HCT116 (cell line): Measurements from ENCODE around the gene COX8A. TPM values are rescaled to one million over a fixed set of nuclear protein-coding genes. Genes with fewer than 3 reads are reported as not detected.

Experiments used
- ATAC-seq: fragments of 200-7000 bp; cut with Tn5 transposase; 2 replicates; pipeline ENCODE4 v1.9.1; 2020; ENCODE audit warnings: mild to moderate bottlenecking, moderate library complexity
- BruUV-seq: library from RNA; stranded (reverse); fragments of 400-500 nt; replicated peaks from 2 replicates; lab custom pipeline; 2021; lab: Mats Ljungman, UMichigan
- CTCF ChIA-PET: fragments of 300-600 bp; sonication (Branson Sonifier 250); formaldehyde crosslinking; loops from one replicate; lab custom pipeline; 2021; ENCODE audit warnings: antibody characterized with exemption; lab: Charles Lee
- POLR2A ChIA-PET: fragments of 300-600, 350-600 bp; sonication (Branson Sonifier 250); formaldehyde crosslinking; loops from one replicate; lab custom pipeline; 2021; ENCODE audit warnings: antibody characterized with exemption; lab: Charles Lee
- RAD21 ChIA-PET, 2 experiments: fragments of 300-600 bp; sonication (Branson Sonifier 250); formaldehyde crosslinking; loops; one replicate each; lab custom pipeline; 2023; ENCODE audit warnings: low total read pairs in 2 of 2; ENCODE audit not compliant: uncharacterized antibody in 2 of 2, unreplicated experiment in 2 of 2, low non-redundant PET in 1 of 2; lab: Charles Lee
- DNase-seq: peaks from one replicate; pipeline ENCODE4 v3.0.0-alpha.2; 2010; ENCODE audit warnings: low read depth, low spot score
- H2AFZ ChIP-seq: fragments of 200-600 bp; shearing (Covaris generic), sonication (generic); 2 replicates; pipeline ENCODE4 v1.6.1; 2017; ENCODE audit warnings: low read depth, mixed run types, mixed read lengths, antibody characterized with exemption, low read length; ENCODE audit not compliant: poor library complexity, severe bottlenecking
- H3K27ac ChIP-seq: 2 replicates; pipeline ENCODE4 v1.5.1; 2012; ENCODE audit warnings: low read depth, low read length
- H3K27me3 ChIP-seq: fragments of 200-600 bp; sonication (generic); 2 replicates; pipeline ENCODE4 v1.6.1; 2016; ENCODE audit warnings: mixed run types, low read length, mixed read lengths; ENCODE audit not compliant: insufficient read depth
- H3K36me3 ChIP-seq, 2 experiments: fragments of 200-500 bp in 1 of 2; fragments of 200-600 bp in 1 of 2; sonication (Bioruptor generic) in 1 of 2; sonication (generic) in 1 of 2; 2 replicates each; pipeline versions ENCODE4 v1.5.1 to v1.6.1; 2014 to 2016; ENCODE audit warnings: low read length in 2 of 2, inconsistent platforms in 1 of 2, mixed read lengths in 1 of 2, mixed run types in 1 of 2; ENCODE audit not compliant: insufficient read depth in 2 of 2, control insufficient read depth in 1 of 2
- H3K4me1 ChIP-seq, 2 experiments: fragments of 200-600 bp in 1 of 2; sonication (generic) in 1 of 2; 2 replicates each; pipeline versions ENCODE4 v1.5.1 to v1.6.1; 2012 to 2017; ENCODE audit warnings: low read length in 2 of 2, inconsistent platforms in 1 of 2, mild to moderate bottlenecking in 1 of 2, mixed read lengths in 1 of 2, mixed run types in 1 of 2, moderate library complexity in 1 of 2; ENCODE audit not compliant: insufficient read depth in 2 of 2, control insufficient read depth in 1 of 2
- H3K4me2 ChIP-seq: fragments of 200-600 bp; sonication (generic); 2 replicates; pipeline ENCODE4 v1.6.1; 2017; ENCODE audit warnings: mixed run types, low read length, mixed read lengths
- H3K4me3 ChIP-seq, 2 experiments: fragments of 200-600 bp in 1 of 2; sonication (generic) in 1 of 2; replicated peaks in 1 of 2; 2 replicates each; pipeline ENCODE4 v1.5.1; 2011 to 2016; ENCODE audit warnings: low read length in 2 of 2, control low read depth in 1 of 2, low read depth in 1 of 2, mild to moderate bottlenecking in 1 of 2, mixed read lengths in 1 of 2, mixed run types in 1 of 2
- H3K79me2 ChIP-seq: fragments of 200-600 bp; sonication (generic); 2 replicates; pipeline ENCODE4 v1.6.1; 2017; ENCODE audit warnings: mild to moderate bottlenecking, mixed run types, low read length, moderate library complexity, mixed read lengths; ENCODE audit not compliant: insufficient read depth
- H3K9ac ChIP-seq: fragments of 200-600 bp; sonication (generic); 2 replicates; pipeline ENCODE4 v1.6.1; 2016; ENCODE audit warnings: low read length, mixed read lengths
- H3K9me2 ChIP-seq: fragments of 200-600 bp; sonication (generic), shearing (Covaris generic); 2 replicates; pipeline ENCODE4 v1.6.1; 2017; ENCODE audit warnings: mixed run types, mild to moderate bottlenecking, moderate library complexity; ENCODE audit not compliant: insufficient read depth
- H3K9me3 ChIP-seq, 2 experiments: fragments of 200-500 bp in 1 of 2; fragments of 200-600 bp in 1 of 2; sonication (Bioruptor generic) in 1 of 2; sonication (generic) in 1 of 2; 2 replicates each; pipeline ENCODE4 v1.6.1; 2014 to 2017; ENCODE audit warnings: low read length in 2 of 2, mixed read lengths in 2 of 2, inconsistent platforms in 1 of 2, low read depth in 1 of 2, mild to moderate bottlenecking in 1 of 2, mixed run types in 1 of 2, moderate library complexity in 1 of 2; ENCODE audit not compliant: control insufficient read depth in 1 of 2, insufficient read depth in 1 of 2
- H4K20me1 ChIP-seq: fragments of 200-600 bp; sonication (generic), shearing (Covaris generic); 2 replicates; pipeline ENCODE4 v1.6.1; 2017; ENCODE audit warnings: mixed run types, mild to moderate bottlenecking, moderate library complexity; ENCODE audit not compliant: insufficient read depth
- CBX3 ChIP-seq: IDR thresholded peaks from 2 replicates; pipeline ENCODE4 v1.6.1; 2012; ENCODE audit warnings: low read depth
- CEBPB ChIP-seq: IDR thresholded peaks from 2 replicates; pipeline ENCODE4 v1.6.1; 2012; ENCODE audit warnings: low read depth
- CTCF ChIP-seq, 3 experiments: fragments of 200-600 bp in 1 of 3; sonication (generic) in 1 of 3; IDR thresholded peaks in 2 of 3; conservative IDR thresholded peaks in 1 of 3; 2 replicates each; pipeline ENCODE4 v1.5.1; 2012 to 2017; ENCODE audit warnings: low read depth in 2 of 3, low read length in 2 of 3, antibody characterized with exemption in 1 of 3, borderline replicate concordance in 1 of 3, control low read depth in 1 of 3, mild to moderate bottlenecking in 1 of 3, mixed read lengths in 1 of 3, mixed run types in 1 of 3, moderate library complexity in 1 of 3; ENCODE audit not compliant: insufficient read depth in 1 of 3
- EGR1 ChIP-seq: IDR thresholded peaks from 2 replicates; pipeline ENCODE4 v1.6.1; 2012; ENCODE audit warnings: low read depth
- ELF1 ChIP-seq: IDR thresholded peaks from 2 replicates; pipeline ENCODE4 v1.6.1; 2012; ENCODE audit warnings: low read depth, borderline replicate concordance
- EZH2 ChIP-seq: fragments of 200-600 bp; sonication (generic); IDR thresholded peaks from 2 replicates; pipeline ENCODE4 v1.6.1; 2017; ENCODE audit warnings: antibody characterized with exemption, mixed run types
- EZH2phosphoT487 ChIP-seq: fragments of 200-600 bp; IDR thresholded peaks from 2 replicates; pipeline ENCODE4 v1.6.1; 2018; ENCODE audit warnings: antibody characterized with exemption, borderline replicate concordance
- FOSL1 ChIP-seq: IDR thresholded peaks from 2 replicates; pipeline ENCODE4 v1.6.1; 2012; ENCODE audit warnings: low read depth
- JUND ChIP-seq: IDR thresholded peaks from 2 replicates; pipeline ENCODE4 v1.6.1; 2012
- POLR2AphosphoS5 ChIP-seq: IDR thresholded peaks from 2 replicates; pipeline ENCODE4 v1.6.1; 2011; ENCODE audit warnings: mild to moderate bottlenecking, low read depth, low read length, moderate library complexity
- RAD21 ChIP-seq: IDR thresholded peaks from 2 replicates; pipeline ENCODE4 v1.6.1; 2012; ENCODE audit warnings: low read depth, mild to moderate bottlenecking
- SP1 ChIP-seq: IDR thresholded peaks from 2 replicates; pipeline ENCODE4 v1.6.1; 2012; ENCODE audit warnings: low read depth
- SRF ChIP-seq: IDR thresholded peaks from 2 replicates; pipeline ENCODE4 v1.6.1; 2012; ENCODE audit warnings: low read depth
- YY1 ChIP-seq: IDR thresholded peaks from 2 replicates; pipeline ENCODE4 v1.6.1; 2011; ENCODE audit warnings: low read length, low read depth, moderate library complexity, mild to moderate bottlenecking; ENCODE audit not compliant: insufficient replicate concordance; ENCODE audit errors: extremely low read depth
- ZBTB33 ChIP-seq: IDR thresholded peaks from 2 replicates; pipeline ENCODE4 v1.6.1; 2011; ENCODE audit warnings: mild to moderate bottlenecking, low read length, moderate library complexity; ENCODE audit not compliant: insufficient replicate concordance; ENCODE audit errors: extremely low read depth
- ZNF274 ChIP-seq: fragments of 200-500 bp; sonication (Bioruptor generic); IDR thresholded peaks from 2 replicates; pipeline ENCODE4 v1.6.1; 2014; ENCODE audit warnings: mild to moderate bottlenecking, low read depth, low read length, inconsistent platforms
- intact Hi-C: fragments of 100-400 bp; cut with micrococcal nuclease; formaldehyde crosslinking; loops from 2 replicates; pipeline ENCODE4 v1.10.0; 2022
- total RNA-seq: library from RNA; stranded (reverse); gene quantifications from one replicate; pipeline ENCODE4 v1.2.1, GENCODE V29; 2021; ENCODE audit not compliant: unreplicated experiment
- TF ChIP-seq, protein P1 (sequence below): IDR thresholded peaks from 2 replicates; pipeline ENCODE4 v1.6.1; 2012
- TF ChIP-seq, protein P2 (sequence below): IDR thresholded peaks from 2 replicates; pipeline ENCODE4 v1.6.1; 2012; ENCODE audit warnings: low read depth
- TF ChIP-seq, protein P3 (sequence below): IDR thresholded peaks from 2 replicates; pipeline ENCODE4 v1.6.1; 2012

Gene COX8A
- total RNA-seq, 1 experiment from 2014 or later = 536 TPM

- TF ChIP-seq YY1 (no peak), ELF1 (no peak), CEBPB (no peak), EGR1 (no peak), JUND (no peak), RAD21 (no peak)
- TF ChIP-seq, protein P1, sequence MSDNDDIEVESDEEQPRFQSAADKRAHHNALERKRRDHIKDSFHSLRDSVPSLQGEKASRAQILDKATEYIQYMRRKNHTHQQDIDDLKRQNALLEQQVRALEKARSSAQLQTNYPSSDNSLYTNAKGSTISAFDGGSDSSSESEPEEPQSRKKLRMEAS = no peak
Measured at GRCh38 chr11:64014356-64014755, 39.9 kb downstream of the COX8A start (continued).

DNA sequence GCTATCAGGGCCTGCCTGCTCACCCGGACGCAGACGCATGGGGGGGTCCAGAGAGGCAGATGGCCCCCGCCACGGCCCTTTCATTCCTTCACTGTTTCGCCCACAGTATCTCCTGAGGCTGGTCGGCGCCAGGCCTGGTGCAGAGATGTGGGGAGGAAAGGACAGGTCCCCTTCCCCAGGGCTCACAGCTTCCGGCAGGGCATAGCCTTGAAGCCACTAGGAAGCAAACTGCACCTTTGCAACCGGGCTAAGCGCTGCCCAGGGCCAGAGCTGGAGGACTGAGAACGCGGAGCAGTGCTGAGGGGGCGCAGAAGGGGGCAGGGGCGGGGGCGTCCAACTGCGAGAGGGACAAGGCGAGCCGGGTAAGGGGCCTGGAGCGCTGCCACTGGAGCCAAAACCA lies 41.1 kb downstream of the COX8A start:
- POLR2A ChIA-PET = interaction anchor here (1.6 kb wide), 1 partner anchor 8 kb away, joined by 10 read pairs; no protein-coding TSS in a partner anchor
- Histone ChIP-seq H3K4me1 (no peaks in the 10 kb centered on the region), H3K9me3 (peaks cover 0 to 4% of the 10 kb centered on the region in 2 experiments; a peak in 1 of 4 replicates), H3K79me2 (no peaks in the 10 kb centered on the region), H2AFZ (no peak overlapping the region), H3K9ac (no peak overlapping the region), H3K36me3 (no peaks in the 10 kb centered on the region; a peak in 1 of 4 replicates), H3K27me3 (no peaks in the 10 kb centered on the region), H3K27ac (no peak overlapping the region)
- RAD21 ChIA-PET = interaction anchor here in 1 of 2 experiments (0.6 kb wide), 1 partner anchor 8 kb away, joined by 3 read pairs; no protein-coding TSS in a partner anchor
- BruUV-seq = no TSS peak
- ATAC-seq = no peak
- TF ChIP-seq EGR1 (no peak), CTCF (IDR thresholded peaks at IDR 0.05 in 2 of 3, conservative IDR thresholded peaks at IDR 0.05 in 1 of 3; ENCODE audit: borderline replicate concordance in 1 of 3, insufficient read depth in 1 of 3, low read depth in 2 of 3, low read length in 2 of 3) (no peak), EZH2phosphoT487 (no peak), RAD21 (no peak), ZNF274 (no peak), SP1 (no peak), POLR2AphosphoS5 (no peak), EZH2 (no peak), FOSL1 (no peak), ZBTB33 (no peak), SRF (no peak), CBX3 (no peak)
- TF ChIP-seq, protein P2, sequence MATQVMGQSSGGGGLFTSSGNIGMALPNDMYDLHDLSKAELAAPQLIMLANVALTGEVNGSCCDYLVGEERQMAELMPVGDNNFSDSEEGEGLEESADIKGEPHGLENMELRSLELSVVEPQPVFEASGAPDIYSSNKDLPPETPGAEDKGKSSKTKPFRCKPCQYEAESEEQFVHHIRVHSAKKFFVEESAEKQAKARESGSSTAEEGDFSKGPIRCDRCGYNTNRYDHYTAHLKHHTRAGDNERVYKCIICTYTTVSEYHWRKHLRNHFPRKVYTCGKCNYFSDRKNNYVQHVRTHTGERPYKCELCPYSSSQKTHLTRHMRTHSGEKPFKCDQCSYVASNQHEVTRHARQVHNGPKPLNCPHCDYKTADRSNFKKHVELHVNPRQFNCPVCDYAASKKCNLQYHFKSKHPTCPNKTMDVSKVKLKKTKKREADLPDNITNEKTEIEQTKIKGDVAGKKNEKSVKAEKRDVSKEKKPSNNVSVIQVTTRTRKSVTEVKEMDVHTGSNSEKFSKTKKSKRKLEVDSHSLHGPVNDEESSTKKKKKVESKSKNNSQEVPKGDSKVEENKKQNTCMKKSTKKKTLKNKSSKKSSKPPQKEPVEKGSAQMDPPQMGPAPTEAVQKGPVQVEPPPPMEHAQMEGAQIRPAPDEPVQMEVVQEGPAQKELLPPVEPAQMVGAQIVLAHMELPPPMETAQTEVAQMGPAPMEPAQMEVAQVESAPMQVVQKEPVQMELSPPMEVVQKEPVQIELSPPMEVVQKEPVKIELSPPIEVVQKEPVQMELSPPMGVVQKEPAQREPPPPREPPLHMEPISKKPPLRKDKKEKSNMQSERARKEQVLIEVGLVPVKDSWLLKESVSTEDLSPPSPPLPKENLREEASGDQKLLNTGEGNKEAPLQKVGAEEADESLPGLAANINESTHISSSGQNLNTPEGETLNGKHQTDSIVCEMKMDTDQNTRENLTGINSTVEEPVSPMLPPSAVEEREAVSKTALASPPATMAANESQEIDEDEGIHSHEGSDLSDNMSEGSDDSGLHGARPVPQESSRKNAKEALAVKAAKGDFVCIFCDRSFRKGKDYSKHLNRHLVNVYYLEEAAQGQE = no peak
- TF ChIP-seq, protein P3, sequence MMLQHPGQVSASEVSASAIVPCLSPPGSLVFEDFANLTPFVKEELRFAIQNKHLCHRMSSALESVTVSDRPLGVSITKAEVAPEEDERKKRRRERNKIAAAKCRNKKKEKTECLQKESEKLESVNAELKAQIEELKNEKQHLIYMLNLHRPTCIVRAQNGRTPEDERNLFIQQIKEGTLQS = no peak
- TF ChIP-seq, all 23 proteins: peak for 0
- no peak for DNase-seq
- CTCF ChIA-PET = no interaction called here
- Histone ChIP-seq H3K4me2 (no peak overlapping the region), H3K4me3 (no peak overlapping the region), H4K20me1 (no peaks in the 10 kb centered on the region), H3K9me2 (no peaks in the 10 kb centered on the region)
- intact Hi-C loops = no loop called here
